Activated naive CD4-positive, alpha-beta T cell (primary cell): Measurements from ENCODE around the gene PLAC8.
"Not testable (repeated sequence)": the region's sequence is repeated elsewhere in the genome, so short reads cannot be mapped to it uniquely, and the experiment has no call there.

ENCODE experiments used
- DNase-seq, 4 experiments: peaks; one replicate each; lab custom pipeline; 2025; lab: John Stamatoyannopoulos, UW

The PLAC8 gene

DNA sequence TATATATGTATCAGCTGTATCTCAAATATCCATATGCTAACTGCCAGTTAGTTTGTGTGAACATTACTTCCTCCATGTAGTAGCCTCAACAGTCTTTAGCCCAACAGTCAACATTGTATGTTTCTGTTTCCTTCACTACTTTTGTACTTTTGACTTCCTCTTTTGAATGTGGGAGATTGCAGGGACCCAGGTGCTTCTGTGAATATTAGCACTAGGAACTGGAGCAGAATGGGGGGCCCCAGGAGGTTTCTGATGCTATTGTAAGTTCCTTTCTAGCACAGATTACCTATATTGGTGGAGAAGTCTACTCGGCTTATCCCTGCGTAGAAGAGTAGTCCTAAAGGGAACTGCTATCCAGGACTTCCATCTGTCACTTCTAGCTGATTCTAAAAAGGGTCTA, 2.3 kb downstream of the PLAC8 start:
- peak in 1 of 4 experiments; percentile 3 for DNase-seq

DNA sequence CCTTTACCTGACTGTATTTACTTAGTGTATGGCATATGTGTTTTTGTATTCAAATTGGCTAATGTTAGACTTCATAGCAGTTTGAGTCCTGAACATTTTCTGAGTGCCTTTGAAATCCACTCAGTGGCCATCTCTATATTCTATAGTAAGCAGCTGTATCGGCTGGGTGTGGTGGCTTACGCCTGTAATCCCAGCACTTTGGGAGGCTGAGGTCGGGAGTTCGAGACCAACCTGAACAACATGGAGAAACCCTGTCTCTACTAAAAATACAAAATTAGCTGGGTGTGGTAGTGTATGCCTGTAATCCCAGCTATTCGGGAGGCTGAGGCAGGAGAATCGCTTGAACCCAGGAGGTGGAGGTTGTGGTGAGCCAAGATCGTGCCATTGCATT, 2.8 kb downstream of the PLAC8 start:
- not testable (repeated sequence) for DNase-seq

DNA sequence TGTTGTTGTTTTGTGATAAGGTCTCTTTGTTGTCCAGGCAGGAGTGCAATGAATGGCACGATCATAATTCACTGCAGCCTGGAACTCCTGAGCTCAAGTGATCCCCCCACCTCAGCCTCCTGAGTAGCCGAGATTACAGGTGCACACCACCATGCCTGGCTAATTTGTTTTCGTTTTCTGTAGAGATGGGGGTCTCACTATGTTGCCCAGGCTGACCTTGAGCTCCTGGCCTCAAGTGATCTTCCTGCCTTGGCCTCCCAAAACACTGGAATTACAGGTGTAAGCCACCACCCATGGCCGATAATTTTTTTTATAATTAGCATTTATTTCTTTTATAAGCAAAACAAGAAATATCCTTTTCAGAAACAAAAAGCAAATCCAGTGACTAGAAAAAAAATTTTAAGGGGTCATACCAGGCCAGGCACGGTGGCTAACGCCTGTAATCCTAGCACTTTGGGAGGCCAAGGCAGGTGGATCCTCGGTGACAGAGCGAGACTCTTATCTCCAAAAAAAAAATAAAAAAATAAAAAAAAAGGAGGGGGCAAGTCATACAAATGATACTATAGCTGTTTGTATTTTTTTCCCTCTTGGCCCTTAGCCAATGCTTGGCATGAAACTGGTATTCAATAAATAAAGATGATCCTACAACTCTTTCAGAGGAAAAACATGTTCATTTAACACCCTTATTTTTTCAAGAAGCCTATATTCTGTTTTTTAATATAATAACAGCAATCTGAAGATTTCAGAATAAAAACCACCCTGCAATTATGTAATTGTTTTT, 3.4 kb downstream of the PLAC8 start:
- DNase-seq = no peak

DNA sequence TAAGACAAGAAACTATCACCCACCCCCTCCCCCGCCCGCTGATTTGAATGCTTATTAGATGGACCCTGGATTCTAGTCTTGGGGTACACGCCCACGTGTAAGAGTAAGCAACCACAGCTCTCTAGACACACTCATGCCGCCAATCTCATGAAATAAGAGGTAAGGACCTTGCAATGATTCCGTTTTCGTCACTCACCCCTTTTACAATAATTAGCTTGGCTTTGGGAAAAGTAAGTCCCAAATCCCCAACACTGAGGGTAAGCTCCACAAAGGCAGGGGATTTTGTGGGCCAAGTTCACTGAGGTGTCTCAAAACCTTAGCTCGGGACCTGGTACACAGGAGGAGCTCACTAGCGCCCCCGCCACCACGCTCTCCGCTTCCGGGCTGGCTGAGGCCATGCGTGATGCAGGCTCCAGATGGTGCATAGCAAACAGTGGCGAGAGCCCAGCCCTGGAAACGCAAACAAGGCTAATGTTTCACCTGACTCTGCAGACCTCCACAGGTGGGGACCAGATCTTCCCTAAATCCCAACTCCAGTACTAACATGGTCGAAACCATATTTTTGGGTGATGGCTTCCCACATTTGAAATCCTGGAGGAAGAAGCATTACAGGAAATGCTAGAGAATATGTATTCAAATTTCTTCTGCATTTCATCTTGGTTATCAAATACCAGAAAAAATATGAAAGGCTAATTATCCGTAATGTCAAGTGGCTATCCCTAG, 4.1 kb downstream of the PLAC8 start:
- DNase-seq = peak; percentile 56 to 86 (median 78)

DNA sequence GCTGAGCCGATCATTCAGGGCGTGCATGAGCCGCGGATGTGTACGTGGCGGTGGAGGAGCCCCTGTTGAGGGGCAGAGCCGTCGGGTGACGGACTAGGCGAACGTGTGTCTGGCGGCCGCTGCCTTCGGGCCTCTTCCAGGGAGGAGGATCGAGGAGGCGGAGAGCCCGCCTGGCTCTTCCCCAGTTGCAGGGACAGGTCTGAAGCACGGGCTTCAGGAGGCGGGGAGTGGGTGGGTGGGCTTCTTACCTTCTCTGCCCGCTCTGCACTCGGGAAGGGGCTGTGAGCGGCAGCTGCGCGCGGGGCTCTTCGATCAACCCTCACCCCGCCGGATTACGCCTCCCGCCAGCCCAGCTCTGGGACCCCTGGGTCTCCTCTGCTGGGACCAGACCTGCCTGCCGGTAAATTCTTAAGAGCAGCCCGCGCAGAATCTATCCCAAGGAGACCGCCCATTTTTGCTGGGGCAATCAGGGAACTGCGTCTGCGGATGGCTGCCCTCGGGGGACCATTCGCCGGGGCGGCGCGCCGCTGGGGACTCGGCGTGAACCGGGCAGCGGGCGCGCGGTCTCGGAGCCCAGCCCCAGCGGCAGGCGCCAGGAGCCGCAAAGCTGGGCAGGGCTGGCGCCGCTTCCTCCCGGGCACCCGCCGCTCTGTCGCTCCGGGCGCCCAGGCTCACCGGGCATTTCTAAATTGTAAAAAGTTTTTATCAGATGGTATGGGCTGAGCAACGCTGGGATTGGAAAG, 4.9 kb downstream of the PLAC8 start:
- peak; percentile 7 to 31 (median 10) for DNase-seq

DNA sequence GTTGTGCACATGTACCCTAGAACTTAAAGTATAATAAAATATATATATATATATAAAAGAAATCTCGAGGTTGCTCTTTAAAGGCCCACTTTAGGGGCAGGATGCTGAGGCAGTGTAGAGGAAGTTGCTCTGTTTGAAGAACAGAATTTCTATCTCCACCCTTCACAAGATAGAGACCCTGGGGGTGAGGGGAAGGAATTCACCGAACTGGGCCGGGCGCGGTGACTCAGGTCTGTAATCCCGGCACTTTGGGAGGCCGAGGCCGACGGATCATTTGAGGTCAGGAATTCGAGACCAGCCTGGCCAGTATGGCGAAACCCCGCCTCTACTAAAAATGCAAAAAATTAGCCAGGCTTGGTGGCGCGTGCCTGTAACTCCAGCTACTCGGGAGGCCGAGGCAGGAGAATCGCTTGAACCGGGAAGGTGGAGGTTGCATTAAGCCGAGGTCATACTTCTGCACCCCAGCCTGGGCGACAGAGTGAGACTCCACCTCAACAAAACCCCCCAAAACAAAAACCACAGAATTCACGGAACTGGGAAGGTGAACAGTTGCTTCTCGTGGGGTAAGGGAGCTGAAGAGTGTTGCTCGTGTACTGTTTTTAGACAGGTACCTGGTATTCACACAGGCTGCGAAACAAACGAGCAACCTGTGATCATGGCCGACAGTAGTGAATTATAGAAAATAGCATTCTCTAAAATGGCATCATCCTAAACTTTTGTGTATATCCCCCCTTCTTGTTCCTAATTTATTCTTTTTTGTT, 6.2 kb downstream of the PLAC8 start:
- peak in 1 of 4 experiments; percentile 3 for DNase-seq

DNA sequence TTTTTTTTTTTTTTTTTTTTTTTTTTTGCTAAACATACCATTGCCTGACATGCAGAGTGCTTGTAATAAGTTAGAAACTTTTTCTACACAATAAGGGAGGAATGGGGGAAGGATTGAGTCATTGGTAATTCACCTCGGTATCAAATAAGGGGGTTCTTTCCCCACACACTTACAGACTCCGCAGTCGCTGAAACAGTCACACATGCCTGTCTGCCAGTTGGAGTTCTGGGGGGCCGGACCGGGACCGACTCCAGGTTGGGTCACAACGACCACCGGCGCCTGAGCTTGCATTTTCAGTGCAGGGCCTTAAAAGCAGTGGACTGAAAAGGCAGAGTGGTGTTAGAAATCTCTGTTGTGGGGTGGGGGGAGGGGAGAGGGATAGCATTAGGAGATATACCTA, 6.9 kb downstream of the PLAC8 start:
- DNase-seq = peak in 1 of 4 experiments; percentile 20

DNA sequence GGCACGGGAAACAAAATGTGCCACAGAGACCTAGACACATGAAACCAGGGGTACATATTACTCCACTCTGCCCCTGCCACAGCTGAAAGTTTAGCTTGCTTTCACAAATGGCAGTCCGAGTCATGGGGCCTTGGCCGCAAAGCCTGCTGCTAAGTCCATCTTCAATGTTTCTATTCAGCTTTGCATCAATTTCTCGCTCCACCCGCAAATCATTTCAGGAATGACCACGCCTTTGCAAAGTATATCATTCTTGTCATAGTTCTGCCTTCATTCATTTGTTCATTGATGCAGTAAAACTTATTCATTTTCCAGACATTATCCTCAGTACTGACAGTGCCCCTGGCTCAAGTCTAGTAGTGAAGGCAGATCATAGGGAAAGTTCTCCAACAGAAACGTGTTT, 9.5 kb downstream of the PLAC8 start:
- DNase-seq = no peak

DNA sequence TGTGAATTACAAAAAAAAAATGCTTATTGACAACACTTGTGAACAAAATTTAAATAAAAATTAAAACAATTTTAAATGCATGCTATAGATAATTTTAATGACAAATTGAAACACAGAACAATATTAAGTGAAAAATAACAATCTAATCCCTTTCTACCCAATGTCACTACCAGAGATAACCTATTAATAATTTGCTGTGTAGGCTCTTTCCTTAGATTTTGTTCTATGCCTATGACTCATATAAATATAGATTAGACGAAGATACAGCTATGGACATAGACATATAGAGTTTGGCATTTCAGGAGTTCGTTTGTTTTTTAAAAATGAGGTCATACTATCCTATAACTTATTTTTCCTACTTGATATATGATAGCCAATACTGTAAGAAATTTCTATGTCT, 18.1 kb downstream of the PLAC8 start:
- DNase-seq = no peak

DNA sequence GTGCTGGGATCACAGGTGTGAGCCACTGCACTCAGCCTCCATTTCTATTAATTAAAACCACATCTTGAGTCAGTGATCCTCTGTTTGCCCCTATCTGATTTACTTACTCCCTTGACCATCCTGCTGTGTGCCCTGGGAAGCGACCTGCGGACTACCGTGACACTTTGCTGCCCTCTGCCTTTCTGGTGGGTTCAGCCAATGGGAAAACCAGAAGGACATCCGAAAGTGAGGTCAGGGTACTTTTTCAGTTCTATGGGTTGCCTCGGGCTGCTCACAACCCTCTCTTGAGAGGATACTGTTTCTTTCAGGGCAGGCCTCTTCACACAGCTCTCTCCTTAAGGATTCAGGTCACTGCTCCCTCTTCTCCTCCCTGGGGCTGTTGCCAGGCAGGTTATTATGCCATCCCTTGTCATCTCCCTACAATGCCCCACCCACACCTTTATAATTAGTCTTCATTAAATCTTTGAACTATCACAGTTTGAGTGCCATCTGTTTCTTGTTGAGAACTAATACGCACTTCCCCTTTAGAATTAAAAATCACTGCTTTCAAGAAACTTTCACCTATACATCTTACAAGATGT, 21.4 kb downstream of the PLAC8 start:
- no peak for DNase-seq

DNA sequence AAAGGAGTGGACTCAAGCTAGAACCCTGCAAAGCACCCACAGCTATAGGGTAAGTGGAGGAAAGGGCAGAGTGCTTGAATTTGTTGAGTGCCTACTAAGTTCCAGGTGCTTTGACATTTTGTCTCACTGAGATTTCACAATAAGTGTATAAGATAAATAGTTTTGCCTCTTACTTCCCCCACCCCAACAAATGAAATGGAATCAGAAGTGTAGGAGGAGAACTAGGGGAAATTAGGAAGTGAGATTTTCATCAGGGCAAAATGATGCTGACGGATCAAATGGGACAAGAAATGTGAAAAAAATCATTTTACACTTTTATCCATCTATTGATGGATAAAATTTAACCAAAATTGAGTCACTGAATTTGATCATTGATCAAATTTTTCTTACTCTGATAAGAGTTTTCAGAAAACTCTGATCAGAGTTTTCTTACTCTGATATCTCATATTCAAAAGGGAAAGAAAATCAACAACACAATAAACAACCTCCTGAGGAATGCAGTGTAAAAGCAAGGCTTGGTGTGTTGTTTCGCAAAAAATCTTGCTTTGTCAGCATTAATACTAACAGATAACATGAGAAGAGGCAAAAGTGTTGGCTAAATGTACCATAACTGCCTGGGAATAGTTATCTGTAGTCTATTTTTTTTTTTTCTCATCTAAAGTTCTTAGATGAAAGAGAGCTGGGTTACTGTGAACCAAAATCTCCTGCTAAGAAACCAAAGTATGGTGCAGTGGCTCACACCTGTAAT, 24.9 kb downstream of the PLAC8 start:
- DNase-seq = no peak

DNA sequence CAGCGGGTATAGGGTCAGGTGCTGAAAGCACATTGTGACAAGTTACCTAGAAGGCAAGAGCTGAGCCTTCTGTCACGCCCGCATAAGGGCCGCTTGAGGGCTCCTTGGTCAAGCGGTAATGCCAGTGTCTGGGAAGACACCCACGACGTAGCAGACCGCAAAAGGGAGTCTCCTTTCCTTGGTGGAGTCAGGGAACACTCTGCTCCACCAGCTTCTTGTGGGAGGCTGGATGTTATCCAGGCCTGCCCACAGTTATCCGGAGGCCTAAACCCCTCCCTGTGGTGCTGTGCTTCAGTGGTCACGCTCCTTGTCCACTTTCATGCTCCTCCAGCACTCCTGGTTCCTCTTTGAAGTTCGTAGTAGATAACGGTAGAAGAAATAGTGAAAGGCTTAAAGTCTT, 29.6 kb downstream of the PLAC8 start:
- DNase-seq = not testable (repeated sequence)

DNA sequence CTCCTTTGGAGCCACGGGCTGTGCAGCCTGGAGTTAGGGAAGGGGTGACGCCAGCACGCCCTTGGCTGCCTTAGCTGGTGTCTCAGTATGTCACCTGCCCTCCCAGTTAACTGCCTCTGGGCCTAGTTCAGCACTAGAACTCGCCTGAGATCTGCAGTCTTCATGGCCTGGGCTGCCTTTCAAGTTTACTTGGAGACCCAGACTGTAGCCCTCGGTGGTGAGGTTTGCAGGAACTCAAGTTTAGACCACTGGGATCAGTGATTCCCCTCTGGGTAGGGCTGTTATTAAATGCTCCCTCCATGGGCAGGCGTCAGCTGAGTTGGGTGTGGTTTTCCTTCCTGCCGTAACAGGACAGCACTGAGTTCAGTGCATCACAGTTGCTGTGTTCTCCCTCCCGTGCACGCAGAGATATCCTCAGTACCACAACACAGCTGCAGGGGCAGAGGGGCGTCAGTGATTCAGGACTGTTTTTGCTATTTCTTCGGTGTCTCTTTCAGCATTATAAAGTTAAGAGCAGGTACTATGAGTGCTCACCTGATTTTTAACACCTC, 30.5 kb downstream of the PLAC8 start:
- peak in 3 of 4 experiments; percentile 3 to 48 (median 34) for DNase-seq

DNA sequence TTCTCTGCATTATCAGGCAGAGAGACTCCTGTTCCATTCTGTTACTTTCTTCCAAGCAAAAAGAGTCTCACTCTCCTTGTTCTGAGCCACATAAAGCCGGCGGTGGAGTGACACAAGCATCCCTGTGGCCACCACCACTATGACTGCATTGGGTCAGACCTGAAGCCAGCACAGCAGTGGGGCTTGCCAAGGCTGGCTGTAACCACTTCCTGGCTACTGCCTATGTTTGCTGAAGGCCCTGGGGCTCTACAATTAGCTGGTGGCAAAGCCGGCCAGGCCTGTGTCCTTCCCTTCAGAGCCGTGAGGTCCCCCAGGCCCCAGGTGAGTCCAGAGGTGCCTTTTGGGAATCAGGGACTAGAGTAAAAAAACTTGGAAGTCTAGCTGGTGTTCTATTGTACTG, 31.8 kb downstream of the PLAC8 start:
- no peak for DNase-seq

DNA sequence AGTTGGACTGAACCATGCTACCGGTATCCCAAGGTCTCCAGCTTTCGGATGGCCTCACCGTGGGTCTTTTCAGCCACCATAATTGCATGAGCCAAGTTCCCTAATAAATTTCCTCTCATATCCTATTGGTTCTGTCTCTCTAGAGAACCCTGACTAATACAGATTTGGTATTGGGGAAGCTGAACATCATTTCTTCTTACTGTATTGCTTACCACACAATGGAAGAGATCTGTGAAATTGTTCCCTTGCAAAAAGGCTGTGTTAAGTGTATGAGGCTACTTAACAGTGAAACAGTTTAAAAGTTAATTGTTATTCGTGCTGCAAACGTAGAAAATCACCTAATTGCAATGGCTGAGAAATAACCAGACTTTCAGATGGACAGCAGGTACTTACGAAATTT, 34.0 kb downstream of the PLAC8 start:
- DNase-seq = no peak

DNA sequence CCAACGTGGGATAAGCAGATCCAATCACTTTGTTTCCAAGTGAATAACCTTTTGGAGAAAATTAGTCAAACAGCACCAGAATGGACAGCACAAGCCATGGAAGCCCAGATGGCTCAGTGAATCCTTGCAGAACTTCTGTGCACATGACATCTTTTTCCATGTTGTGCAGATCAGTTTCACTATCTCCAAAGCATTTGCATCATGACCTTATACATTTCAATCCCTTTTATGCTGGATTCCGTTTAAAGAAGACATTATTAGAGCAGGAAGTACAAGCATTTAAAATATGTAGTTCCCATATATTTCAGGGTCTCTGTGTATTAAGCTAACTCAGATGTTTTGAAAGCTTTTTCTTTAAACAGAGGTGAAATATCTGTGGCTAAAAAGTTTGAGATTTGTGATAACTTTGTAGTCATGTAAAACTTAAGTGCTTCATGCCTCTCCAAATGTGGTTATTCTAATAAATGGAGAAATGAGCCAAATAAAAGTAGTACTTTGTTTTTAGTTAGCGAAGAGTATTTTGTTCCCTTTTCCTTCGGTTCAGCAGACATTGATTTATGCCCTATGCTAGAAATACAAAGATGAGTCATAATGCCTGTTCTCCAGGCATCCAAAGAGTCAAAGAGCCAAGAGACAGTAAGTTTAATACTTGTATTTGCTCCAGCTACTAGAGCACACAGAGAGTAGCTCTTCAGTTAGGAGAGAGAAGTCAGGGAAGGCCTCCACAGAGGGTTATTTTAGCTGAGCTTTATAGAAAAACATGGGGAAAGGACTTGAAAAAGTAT, 39.0 kb downstream of the PLAC8 start:
- no peak for DNase-seq

DNA sequence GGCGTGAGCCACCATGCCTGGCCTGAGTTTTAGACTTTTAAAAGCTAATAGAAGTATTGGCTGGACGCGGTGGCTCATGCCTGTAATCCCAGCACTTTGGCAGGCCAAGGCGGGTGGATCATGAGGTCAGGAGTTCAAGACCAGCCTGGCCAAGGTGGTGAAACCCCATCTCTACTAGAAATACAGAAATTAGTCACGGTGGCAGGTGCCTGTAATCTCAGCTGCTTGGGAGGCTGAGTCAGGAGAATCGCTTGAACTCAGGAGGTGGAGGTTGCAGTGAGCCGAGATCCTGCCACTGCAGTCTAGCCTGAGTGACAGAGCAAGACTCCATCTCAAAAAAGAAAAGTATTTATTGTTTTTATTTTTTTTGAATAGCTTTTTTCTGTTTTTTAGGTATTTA, 39.7 kb downstream of the PLAC8 start:
- DNase-seq = not testable (repeated sequence)

DNA sequence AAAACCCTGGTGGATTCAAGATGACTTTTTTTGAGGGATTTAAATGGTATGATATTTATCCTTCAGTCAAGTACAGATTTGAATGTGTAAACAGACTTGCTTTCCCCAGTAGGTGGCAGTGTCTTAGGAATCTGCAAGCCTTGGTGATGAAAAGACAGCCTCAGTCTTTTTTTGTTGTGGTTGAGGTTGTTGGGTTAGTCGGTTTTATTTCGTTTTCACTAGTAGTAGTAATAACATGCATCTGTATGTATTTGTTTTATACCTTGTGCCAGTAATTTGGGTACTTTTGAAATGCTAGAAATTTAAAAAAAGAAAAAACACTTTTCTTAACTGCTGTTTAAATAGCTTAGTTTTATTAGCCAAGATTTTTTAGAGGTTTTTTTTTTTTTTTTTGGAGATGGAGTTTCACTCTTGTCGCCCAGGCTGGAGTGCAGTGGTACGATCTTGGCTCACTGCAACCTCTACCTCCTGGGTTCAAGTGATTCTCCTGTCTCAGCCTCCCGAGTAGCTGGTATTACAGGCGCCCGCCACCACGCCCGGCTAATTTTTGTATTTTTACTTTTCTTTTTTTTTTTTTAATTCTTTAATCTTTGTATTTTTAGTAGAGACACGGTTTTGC, 40.3 kb downstream of the PLAC8 start:
- peak in 1 of 4 experiments; percentile 6 for DNase-seq

DNA sequence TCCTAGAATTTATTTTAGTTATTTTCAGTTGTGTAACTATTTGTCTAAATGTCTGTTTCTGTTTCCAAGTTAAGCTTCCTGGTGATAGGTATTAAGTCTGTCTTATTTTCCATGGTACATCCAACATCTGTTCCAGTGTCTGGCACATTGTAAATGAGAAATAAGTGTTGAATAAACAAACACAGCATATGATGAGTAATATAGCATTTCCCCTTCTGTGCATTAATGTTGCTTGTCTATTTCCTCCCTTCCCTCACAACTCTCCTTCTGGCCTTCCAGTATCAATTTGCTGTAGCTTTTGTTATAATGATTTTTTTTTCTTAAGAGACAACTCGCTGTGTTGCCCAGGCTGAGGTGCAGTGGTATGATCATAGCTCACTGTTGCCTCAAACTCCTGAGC, 43.4 kb downstream of the PLAC8 start:
- DNase-seq = no peak
